ENCODE results near the gene FMR1.

FMR1 gene

Small RNA genes lying within 50 kb of the gene (small RNA-seq; reads per million reads assigned to genes)
- gene RF02118: 0 reads per million in 2 experiments
